CD4-positive, CD25-positive, alpha-beta regulatory T cell (primary cell): ENCODE measurements around the gene DYNLT3. TPM values are rescaled to one million over a fixed set of nuclear protein-coding genes. Genes with fewer than 3 reads are reported as not detected.
A peak's percentile ranks its signal among the peaks of the same experiment; 100 is the strongest.

Experiments
- ATAC-seq, 2 donors: fragments of 150-1000 bp; cut with Tn5 transposase; one replicate each; pipeline ENCODE4 v1.10.0; 2021; ENCODE audit warnings: low read depth in 2 of 2, moderate number of reproducible peaks in 2 of 2, moderate library complexity in 1 of 2
- DNase-seq, 3 donors: peaks; one replicate each; pipeline versions ENCODE4 v3.0.0 to v3.0.0-alpha.2; 2012 to 2022; ENCODE audit warnings: mixed read lengths in 1 of 3
- H3K27ac ChIP-seq: one replicate; pipeline ENCODE4 v1.7.0; 2013; ENCODE audit warnings: mild to moderate bottlenecking, low read length; ENCODE audit not compliant: insufficient read depth, poor library complexity, severe bottlenecking
- H3K27me3 ChIP-seq: one replicate; pipeline ENCODE4 v1.7.0; 2013; ENCODE audit warnings: low read length; ENCODE audit not compliant: control insufficient read depth, insufficient read depth
- H3K36me3 ChIP-seq: one replicate; pipeline ENCODE4 v1.7.0; 2013; ENCODE audit warnings: mild to moderate bottlenecking, low read length, moderate library complexity; ENCODE audit not compliant: control insufficient read depth, insufficient read depth
- H3K4me1 ChIP-seq: 2 replicates; pipeline ENCODE4 v1.7.0; 2013; ENCODE audit warnings: mild to moderate bottlenecking, low read length; ENCODE audit not compliant: insufficient read depth, control insufficient read depth, poor library complexity, severe bottlenecking
- H3K4me3 ChIP-seq: one replicate; pipeline ENCODE4 v1.7.0; 2013; ENCODE audit warnings: low read depth, mild to moderate bottlenecking, low read length, moderate library complexity
- H3K9me3 ChIP-seq, 2 experiments: 1 replicate in 1 of 2; 2 replicates in 1 of 2; pipeline ENCODE4 v1.7.0; 2013; ENCODE audit warnings: low read length in 2 of 2, mild to moderate bottlenecking in 1 of 2, moderate library complexity in 1 of 2; ENCODE audit not compliant: control insufficient read depth in 2 of 2
- H3K27ac Mint-ChIP-seq, 3 donors: one replicate each; pipeline ENCODE4 v1.8.0; 2020 to 2022; ENCODE audit warnings: mild to moderate bottlenecking in 3 of 3, mixed read lengths in 3 of 3, moderate library complexity in 2 of 3
- H3K27me3 Mint-ChIP-seq: one replicate; pipeline ENCODE4 v1.8.0; 2022; ENCODE audit warnings: mild to moderate bottlenecking, mixed read lengths
- H3K36me3 Mint-ChIP-seq: one replicate; pipeline ENCODE4 v1.8.0; 2020; ENCODE audit warnings: mixed read lengths
- H3K4me1 Mint-ChIP-seq, 4 donors: one replicate each; pipeline ENCODE4 v1.8.0; 2020 to 2022; ENCODE audit warnings: mixed read lengths in 4 of 4, mild to moderate bottlenecking in 1 of 4
- H3K4me3 Mint-ChIP-seq, 4 donors: one replicate each; pipeline ENCODE4 v1.8.0; 2020 to 2022; ENCODE audit warnings: mild to moderate bottlenecking in 4 of 4, mixed read lengths in 4 of 4, moderate library complexity in 3 of 4
- H3K9me3 Mint-ChIP-seq, 7 donors: one replicate each; pipeline ENCODE4 v1.8.0; 2020 to 2022; ENCODE audit warnings: mixed read lengths in 7 of 7, mild to moderate bottlenecking in 3 of 7, moderate library complexity in 2 of 7
- polyA plus RNA-seq, 4 donors: library from polyadenylated mRNA; unstranded; fragments of 300-500 nt; fragmentation: Illumina TruSeq; gene quantifications; one replicate each; pipeline ENCODE4 v1.2.3, GENCODE V29; 2021
- total RNA-seq: library from RNA; stranded (reverse); gene quantifications from one replicate; pipeline ENCODE4 v1.2.3, GENCODE V29; 2022

The DYNLT3 gene
- total and polyA plus RNA-seq, 5 donors from 2014 or later = 18.8 to 32.5 (median 25.8) TPM

DNA sequence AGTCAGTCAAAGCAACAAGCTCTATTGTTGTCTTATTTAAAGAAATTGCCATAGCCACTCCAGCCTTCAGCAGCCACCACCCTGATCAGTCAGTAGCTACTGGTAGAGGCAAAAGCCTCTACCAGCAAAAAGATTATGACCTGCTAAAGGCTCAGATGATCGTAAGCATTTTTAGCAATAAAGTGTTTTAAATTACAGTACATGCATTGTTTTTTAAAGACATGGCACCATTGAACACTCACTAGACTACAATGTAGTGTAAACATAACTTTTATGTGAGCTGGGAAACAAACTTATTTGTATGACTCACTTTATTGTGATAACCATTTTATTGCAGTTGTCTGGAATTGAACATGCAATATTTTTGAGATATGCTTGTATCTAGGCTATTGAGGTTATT is 32.3 kb upstream of the DYNLT3 start:
- Histone ChIP-seq H3K4me1 (no peaks in the 10 kb centered on the region), H3K27me3 (no peaks in the 10 kb centered on the region), H3K9me3 (no peaks in the 10 kb centered on the region), H3K36me3 (no peaks in the 10 kb centered on the region), H3K27ac (no peak overlapping the region), H3K4me3 (no peak overlapping the region)
- no peaks in the 10 kb centered on the region for H3K4me1 Mint-ChIP-seq
- ATAC-seq = no peak
- no peak overlapping the region for H3K4me3 Mint-ChIP-seq
- DNase-seq = no peak
- H3K27ac Mint-ChIP-seq = no peak overlapping the region
- H3K36me3 Mint-ChIP-seq = no peaks in the 10 kb centered on the region
- H3K9me3 Mint-ChIP-seq = peaks cover 0 to 4% (median 0%) of the 10 kb centered on the region in 7 donors
- peaks cover 7% of the 10 kb centered on the region for H3K27me3 Mint-ChIP-seq

DNA sequence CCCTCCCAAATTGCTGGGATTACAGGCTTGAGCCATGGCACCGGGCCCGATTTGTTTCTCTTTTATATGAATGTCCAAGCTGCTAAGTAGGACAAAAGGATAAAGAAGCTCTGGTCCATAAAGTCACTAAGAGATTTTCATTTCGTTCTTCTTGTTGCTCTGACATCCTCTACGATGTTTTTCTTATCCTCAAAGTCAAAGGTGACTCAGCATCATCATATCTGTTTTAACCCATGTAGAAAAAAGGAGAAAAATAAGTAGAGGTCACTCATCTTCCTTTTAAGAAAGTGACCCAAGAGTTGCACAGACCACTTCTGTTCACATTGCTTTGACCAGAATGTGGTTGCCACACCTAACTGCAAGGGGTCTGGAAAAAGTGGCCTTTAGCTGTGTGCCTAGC is 29.3 kb upstream of the DYNLT3 start:
- Mint-ChIP-seq H3K9me3 (peaks cover 0 to 4% (median 0%) of the 10 kb centered on the region in 7 donors), H3K36me3 (no peaks in the 10 kb centered on the region), H3K27me3 (no peaks in the 10 kb centered on the region), H3K4me1 (no peaks in the 10 kb centered on the region), H3K4me3 (no peak overlapping the region), H3K27ac (no peak overlapping the region)
- H3K27ac ChIP-seq = no peak overlapping the region
- H3K4me3 ChIP-seq = no peak overlapping the region
- no peak for ATAC-seq
- DNase-seq = no peak
- H3K27me3 ChIP-seq = no peaks in the 10 kb centered on the region
- no peaks in the 10 kb centered on the region for H3K9me3 ChIP-seq
- H3K4me1 ChIP-seq = no peaks in the 10 kb centered on the region
- H3K36me3 ChIP-seq = no peaks in the 10 kb centered on the region

DNA sequence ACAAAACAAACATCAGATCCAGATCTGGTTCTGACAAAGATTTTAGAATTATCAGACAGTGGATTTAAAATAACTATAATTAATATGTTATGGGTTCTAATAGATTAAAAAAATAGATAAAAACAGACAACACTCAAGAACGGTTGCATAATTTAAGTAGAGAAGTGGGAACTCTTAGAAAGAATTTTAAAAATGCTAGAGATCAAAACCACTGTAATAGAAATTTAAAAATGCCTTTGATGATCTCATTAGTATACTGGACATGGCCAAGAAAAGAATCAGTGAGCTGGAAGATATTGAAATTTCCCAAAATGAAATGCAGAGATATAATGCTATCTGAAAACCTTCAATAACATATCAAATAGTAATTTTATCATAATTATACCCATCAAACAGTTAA is 28.3 kb upstream of the DYNLT3 start:
- Histone ChIP-seq H3K36me3 (no peaks in the 10 kb centered on the region), H3K27me3 (no peaks in the 10 kb centered on the region), H3K4me1 (no peaks in the 10 kb centered on the region), H3K9me3 (no peaks in the 10 kb centered on the region), H3K4me3 (no peak overlapping the region), H3K27ac (no peak overlapping the region)
- H3K36me3 Mint-ChIP-seq = no peaks in the 10 kb centered on the region
- H3K4me1 Mint-ChIP-seq = no peaks in the 10 kb centered on the region
- no peak overlapping the region for H3K4me3 Mint-ChIP-seq
- peaks cover 0 to 4% (median 0%) of the 10 kb centered on the region in 7 donors for H3K9me3 Mint-ChIP-seq
- ATAC-seq (no peak), DNase-seq (no peak)
- no peaks in the 10 kb centered on the region for H3K27me3 Mint-ChIP-seq
- no peak overlapping the region for H3K27ac Mint-ChIP-seq

DNA sequence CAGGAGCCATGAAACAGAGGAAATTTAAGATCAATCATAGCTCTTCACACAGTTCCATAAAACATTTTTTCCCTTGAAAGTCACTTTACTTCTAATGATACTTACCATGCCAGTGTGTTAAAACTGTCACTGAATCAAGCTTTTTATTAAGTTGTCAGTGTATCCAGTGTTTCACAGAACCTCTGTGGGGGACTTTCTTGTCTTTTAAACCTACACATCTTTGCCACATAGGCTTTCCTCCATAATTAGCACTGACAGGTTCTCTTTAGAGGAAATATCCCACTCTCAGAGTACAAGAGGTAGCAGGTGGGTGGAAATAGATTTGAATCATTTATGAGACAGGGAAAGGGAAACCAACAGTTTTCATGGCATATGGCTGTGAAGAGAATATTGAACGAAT is 25.8 kb upstream of the DYNLT3 start:
- DNase-seq = no peak
- no peak for ATAC-seq
- H3K4me3 ChIP-seq = no peak overlapping the region
- no peaks in the 10 kb centered on the region for H3K9me3 ChIP-seq
- H3K27ac ChIP-seq = no peak overlapping the region
- Mint-ChIP-seq H3K9me3 (peaks cover 0 to 4% (median 1%) of the 10 kb centered on the region in 7 donors), H3K4me1 (peaks cover 0 to 4% (median under 1%) of the 10 kb centered on the region in 4 donors), H3K27ac (no peak overlapping the region), H3K36me3 (no peaks in the 10 kb centered on the region), H3K4me3 (no peak overlapping the region), H3K27me3 (peaks cover 6% of the 10 kb centered on the region)
- no peaks in the 10 kb centered on the region for H3K36me3 ChIP-seq
- H3K27me3 ChIP-seq = no peaks in the 10 kb centered on the region
- no peaks in the 10 kb centered on the region for H3K4me1 ChIP-seq

DNA sequence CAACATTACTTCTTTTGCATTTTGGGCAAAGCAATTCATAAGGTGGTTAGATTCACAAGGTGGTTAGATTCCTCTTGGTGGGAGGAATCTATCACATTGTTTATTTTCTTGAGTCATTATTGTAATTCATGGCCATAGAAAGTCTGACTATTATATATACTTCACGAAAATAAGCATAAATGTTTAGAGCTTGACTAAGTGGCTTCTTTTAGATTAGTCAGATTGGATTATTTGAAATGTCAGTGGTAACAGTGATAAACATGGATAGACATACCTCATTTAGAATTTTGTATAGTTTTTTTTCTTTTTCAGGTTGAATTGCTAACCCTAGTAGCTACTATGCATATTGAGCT is 24.9 kb upstream of the DYNLT3 start:
- H3K9me3 Mint-ChIP-seq = peaks cover 0 to 4% (median 1%) of the 10 kb centered on the region in 7 donors
- H3K36me3 Mint-ChIP-seq = no peaks in the 10 kb centered on the region
- peaks cover 2 to 9% (median 4%) of the 10 kb centered on the region in 4 donors for H3K4me1 Mint-ChIP-seq
- Histone ChIP-seq H3K27me3 (no peaks in the 10 kb centered on the region), H3K27ac (no peak overlapping the region), H3K4me3 (no peak overlapping the region), H3K9me3 (no peaks in the 10 kb centered on the region), H3K4me1 (peaks cover 4% of the 10 kb centered on the region), H3K36me3 (no peaks in the 10 kb centered on the region)
- no peak overlapping the region for H3K4me3 Mint-ChIP-seq
- H3K27me3 Mint-ChIP-seq = peaks cover 6% of the 10 kb centered on the region
- H3K27ac Mint-ChIP-seq = no peak overlapping the region
- no peak for ATAC-seq
- DNase-seq = no peak

DNA sequence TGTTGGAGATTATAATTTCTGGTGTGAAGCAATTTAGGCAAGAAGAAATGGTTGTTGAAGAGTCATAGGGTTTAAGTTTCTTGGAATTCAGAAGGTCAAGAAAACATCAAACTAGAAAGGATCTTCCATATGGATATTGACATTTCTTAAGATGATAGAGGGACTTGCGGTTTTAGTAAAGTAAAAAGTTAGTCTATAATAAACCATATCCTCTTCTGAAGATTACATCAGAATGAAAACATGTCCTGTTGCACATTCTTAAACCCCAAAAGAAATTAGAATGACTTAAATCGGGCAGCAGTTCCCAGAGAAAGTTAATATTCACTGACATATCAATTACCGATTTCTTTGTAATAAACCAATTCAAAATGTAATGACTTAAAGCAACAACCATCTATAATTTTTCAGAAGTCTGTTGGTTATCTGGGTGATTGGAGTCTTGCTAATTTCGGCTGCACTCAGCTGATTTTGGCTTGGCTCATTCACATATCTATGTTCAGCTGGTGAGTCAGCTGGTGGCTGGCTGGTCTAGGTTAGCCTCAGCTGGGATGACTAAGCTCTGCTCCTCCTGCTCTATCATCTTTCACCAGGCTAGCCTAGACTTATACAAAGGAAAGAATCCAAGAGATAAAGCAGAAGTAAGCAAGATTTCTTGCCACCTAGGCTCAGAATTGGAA is 24.4 kb upstream of the DYNLT3 start:
- no peaks in the 10 kb centered on the region for H3K27me3 ChIP-seq
- H3K4me3 ChIP-seq = no peak overlapping the region
- Mint-ChIP-seq H3K36me3 (no peaks in the 10 kb centered on the region), H3K27ac (no peak overlapping the region), H3K4me1 (peaks cover 2 to 12% (median 4%) of the 10 kb centered on the region in 4 donors), H3K9me3 (peaks cover 0 to 4% (median 1%) of the 10 kb centered on the region in 7 donors), H3K27me3 (peaks cover 6% of the 10 kb centered on the region), H3K4me3 (no peak overlapping the region)
- DNase-seq (no peak), ATAC-seq (no peak)
- no peaks in the 10 kb centered on the region for H3K36me3 ChIP-seq
- H3K4me1 ChIP-seq = peaks cover 4% of the 10 kb centered on the region
- H3K9me3 ChIP-seq = no peaks in the 10 kb centered on the region
- no peak overlapping the region for H3K27ac ChIP-seq

DNA sequence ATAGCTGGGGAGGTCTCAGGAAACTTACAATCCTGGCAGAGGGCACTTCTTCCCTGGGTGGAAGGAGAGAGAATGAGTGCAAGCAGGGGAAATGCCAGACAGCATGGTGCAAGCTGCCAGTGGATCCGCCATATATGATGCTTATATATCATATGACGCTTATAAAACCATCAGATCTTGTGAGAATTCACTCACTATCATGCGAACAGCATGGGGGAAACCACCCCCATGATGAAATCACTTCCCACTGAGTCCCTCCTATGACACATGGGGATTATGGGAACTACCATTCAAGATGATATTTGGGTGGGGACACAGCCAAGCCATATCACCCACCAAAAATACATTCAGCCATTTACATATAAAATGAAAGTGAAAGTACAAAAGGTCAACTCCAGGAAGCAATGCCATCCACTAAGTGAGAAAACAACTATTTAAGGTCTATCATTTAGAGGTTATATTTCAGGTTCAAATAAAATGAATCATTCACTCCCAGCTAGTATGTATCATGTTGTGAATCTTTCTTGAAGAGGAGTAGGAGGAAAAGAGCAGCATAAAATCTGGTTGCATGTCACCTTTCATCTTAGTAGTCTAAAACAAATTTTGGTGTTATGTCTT is 20.3 kb upstream of the DYNLT3 start:
- Mint-ChIP-seq H3K4me1 (peaks cover 2 to 12% (median 4%) of the 10 kb centered on the region in 4 donors), H3K27ac (no peak overlapping the region), H3K36me3 (no peaks in the 10 kb centered on the region), H3K4me3 (peak overlapping the region in 1 of 4 donors; percentile 50), H3K9me3 (peaks cover 0 to 4% (median 1%) of the 10 kb centered on the region in 7 donors), H3K27me3 (peaks cover 6% of the 10 kb centered on the region)
- Histone ChIP-seq H3K27me3 (peaks cover 2% of the 10 kb centered on the region), H3K36me3 (no peaks in the 10 kb centered on the region), H3K4me3 (peak overlapping the region; percentile 7), H3K9me3 (no peaks in the 10 kb centered on the region), H3K4me1 (peaks cover 4% of the 10 kb centered on the region), H3K27ac (no peak overlapping the region)
- no peak for ATAC-seq
- DNase-seq = peak in 1 of 3 donors; percentile 14

DNA sequence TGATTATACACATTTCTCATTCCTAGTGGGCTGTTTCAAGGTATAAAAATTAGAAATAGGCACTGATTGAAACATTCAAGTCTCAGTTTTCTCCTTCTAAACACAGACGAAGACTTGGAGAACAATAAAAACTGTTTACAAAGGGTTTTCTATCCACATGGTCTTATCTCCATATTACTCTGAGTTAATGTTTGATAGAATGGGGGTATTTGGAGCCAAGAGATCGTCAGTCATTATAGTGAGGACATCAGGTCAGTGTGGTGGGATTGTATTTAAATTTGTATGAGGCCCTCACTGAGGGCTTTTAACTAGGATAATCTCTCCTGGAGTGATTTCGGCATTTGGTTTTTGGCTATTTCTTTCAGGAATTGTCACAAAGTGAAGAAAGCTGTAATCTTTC is 16.4 kb upstream of the DYNLT3 start:
- Mint-ChIP-seq H3K4me3 (no peak overlapping the region), H3K36me3 (no peaks in the 10 kb centered on the region)
- no peak for ATAC-seq

More for the DNA sequence above, 16.4 kb upstream of the DYNLT3 start:
- H3K9me3 ChIP-seq = no peaks in the 10 kb centered on the region
- Mint-ChIP-seq H3K9me3 (no peaks in the 10 kb centered on the region), H3K4me1 (peaks cover 0 to 12% (median 4%) of the 10 kb centered on the region in 4 donors), H3K27ac (no peak overlapping the region), H3K27me3 (peaks cover 6% of the 10 kb centered on the region)
- no peak for DNase-seq
- peaks cover 2% of the 10 kb centered on the region for H3K27me3 ChIP-seq
- H3K36me3 ChIP-seq = no peaks in the 10 kb centered on the region
- H3K4me1 ChIP-seq = peaks cover 4% of the 10 kb centered on the region
- H3K27ac ChIP-seq = no peak overlapping the region
- H3K4me3 ChIP-seq = no peak overlapping the region
